ENCODE measurements around the gene KLHDC10.

KLHDC10 gene

DNA sequence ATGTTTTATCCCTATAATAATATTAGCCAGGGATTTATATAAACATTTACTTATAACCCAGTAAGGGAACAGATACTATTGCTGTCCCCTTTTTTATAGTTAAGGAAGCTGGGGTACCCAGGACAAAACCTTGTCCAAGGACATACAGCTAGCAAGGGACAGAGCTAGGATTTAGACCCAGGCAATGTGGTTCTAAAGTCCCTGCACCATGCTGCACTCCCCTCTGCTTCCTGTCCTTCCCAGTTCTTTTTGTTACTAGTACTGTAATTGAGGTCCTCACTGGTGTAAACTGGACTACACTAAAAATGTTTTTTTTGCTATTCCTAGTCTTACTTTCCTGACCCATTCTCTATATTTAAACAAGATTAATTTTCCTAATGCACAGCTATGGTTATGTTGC is 16.6 kb downstream of the KLHDC10 start:
- no peak overlapping the region for H3K4me3 ChIP-seq (ENCODE audit: low read depth in 1 of 2, low read length in 1 of 2)
- H3K4me1 ChIP-seq (ENCODE audit: control insufficient read depth in 1 of 2, insufficient read depth in 1 of 2, low read depth in 1 of 2, low read length in 1 of 2): no peaks in the 10 kb centered on the region
- H3K27me3 ChIP-seq: no peaks in the 10 kb centered on the region
- no peaks in the 10 kb centered on the region for H3K36me3 ChIP-seq
- no peak overlapping the region for H3K27ac ChIP-seq
- H3K9me3 ChIP-seq: no peaks in the 10 kb centered on the region
- TF ChIP-seq, protein P1, sequence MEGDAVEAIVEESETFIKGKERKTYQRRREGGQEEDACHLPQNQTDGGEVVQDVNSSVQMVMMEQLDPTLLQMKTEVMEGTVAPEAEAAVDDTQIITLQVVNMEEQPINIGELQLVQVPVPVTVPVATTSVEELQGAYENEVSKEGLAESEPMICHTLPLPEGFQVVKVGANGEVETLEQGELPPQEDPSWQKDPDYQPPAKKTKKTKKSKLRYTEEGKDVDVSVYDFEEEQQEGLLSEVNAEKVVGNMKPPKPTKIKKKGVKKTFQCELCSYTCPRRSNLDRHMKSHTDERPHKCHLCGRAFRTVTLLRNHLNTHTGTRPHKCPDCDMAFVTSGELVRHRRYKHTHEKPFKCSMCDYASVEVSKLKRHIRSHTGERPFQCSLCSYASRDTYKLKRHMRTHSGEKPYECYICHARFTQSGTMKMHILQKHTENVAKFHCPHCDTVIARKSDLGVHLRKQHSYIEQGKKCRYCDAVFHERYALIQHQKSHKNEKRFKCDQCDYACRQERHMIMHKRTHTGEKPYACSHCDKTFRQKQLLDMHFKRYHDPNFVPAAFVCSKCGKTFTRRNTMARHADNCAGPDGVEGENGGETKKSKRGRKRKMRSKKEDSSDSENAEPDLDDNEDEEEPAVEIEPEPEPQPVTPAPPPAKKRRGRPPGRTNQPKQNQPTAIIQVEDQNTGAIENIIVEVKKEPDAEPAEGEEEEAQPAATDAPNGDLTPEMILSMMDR (IDR thresholded peaks at IDR 0.05): no peak

DNA sequence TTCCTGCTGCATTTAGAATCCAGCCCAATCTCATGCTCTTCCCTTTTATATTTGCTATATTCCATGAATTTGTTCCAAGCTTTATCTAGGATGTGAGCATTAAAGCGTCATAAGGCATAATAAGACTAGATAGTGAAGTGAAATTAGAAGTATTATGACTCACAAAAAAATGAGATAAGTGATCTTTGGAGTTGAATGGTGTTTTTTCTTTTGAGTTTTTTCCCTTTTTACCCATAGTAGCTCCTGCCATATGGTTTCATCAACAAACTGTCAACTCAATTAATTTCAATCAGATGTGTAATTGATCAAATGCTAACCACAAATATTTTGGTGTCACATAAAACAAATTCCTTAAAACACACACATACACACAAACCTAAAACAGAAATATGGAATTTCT is 17.0 kb downstream of the KLHDC10 start:
- H3K9me3 ChIP-seq: no peaks in the 10 kb centered on the region
- no peaks in the 10 kb centered on the region for H3K36me3 ChIP-seq
- H3K4me3 ChIP-seq (ENCODE audit: low read depth in 1 of 2, low read length in 1 of 2): no peak overlapping the region
- no peak overlapping the region for H3K27ac ChIP-seq
- no peaks in the 10 kb centered on the region for H3K4me1 ChIP-seq (ENCODE audit: control insufficient read depth in 1 of 2, insufficient read depth in 1 of 2, low read depth in 1 of 2, low read length in 1 of 2)
- TF ChIP-seq, protein P1 (IDR thresholded peaks at IDR 0.05): no peak
- no peaks in the 10 kb centered on the region for H3K27me3 ChIP-seq

DNA sequence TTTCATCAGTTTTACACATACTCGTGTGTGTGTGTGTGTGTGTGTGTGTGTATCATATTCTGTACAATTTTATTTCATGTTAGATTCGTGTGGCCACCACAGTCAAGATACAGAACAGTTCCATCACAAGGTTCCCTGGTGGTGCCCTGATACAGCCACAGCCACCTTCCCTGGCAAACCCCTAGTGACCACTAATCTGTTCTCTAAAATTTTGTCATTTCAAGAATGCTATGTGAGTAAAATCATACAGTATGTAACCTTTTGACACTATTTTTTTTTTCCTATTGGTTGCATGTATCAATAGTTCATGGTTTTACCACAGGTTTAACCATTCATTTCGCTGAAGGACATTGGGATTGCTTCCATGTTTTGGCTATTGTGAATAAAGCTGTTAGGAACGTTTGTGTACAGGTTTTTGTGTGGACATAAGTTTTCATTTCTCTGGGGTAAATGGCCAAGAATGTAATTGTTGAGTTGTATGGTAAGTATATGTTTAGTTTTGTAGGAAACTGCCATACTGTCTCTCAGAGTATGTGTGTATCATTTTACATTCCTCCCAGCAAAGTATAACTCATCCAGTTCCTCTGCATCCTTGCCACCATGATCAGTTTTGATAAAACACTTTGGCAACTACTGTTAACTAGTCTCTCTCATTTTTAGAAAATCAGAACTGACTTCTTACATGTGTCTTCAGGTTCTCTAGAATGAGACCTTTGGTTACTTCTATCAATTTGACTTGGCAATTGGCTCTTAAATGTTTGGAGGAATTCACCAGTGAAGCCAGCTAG is 20.6 kb downstream of the KLHDC10 start:
- Histone ChIP-seq H3K36me3 (no peaks in the 10 kb centered on the region), H3K4me3 (ENCODE audit: low read depth in 1 of 2, low read length in 1 of 2) (no peak overlapping the region), H3K4me1 (ENCODE audit: control insufficient read depth in 1 of 2, insufficient read depth in 1 of 2, low read depth in 1 of 2, low read length in 1 of 2) (no peaks in the 10 kb centered on the region), H3K9me3 (no peaks in the 10 kb centered on the region), H3K27ac (no peak overlapping the region), H3K27me3 (no peaks in the 10 kb centered on the region)
- TF ChIP-seq, protein P1 (IDR thresholded peaks at IDR 0.05): no peak

DNA sequence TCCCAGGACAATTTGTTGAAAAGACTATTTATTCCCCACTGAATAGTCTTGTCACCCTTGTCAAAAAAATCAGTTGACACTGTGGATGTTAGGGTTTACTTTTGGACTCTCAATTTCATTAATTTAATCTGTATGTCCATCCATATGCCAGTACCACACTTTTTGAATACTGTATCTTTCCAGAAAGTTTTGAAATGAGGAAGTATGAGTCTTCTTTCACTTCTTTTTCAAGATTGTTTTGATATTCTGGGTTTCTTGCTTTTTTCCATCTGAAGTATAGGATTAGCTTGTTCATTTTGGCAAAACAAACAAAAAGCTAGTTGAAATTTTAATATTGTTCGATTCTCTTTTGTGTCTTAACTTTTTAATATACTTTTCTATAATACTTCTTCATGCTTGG is 21.7 kb downstream of the KLHDC10 start:
- TF ChIP-seq, protein P1 (IDR thresholded peaks at IDR 0.05): no peak
- H3K27me3 ChIP-seq: no peaks in the 10 kb centered on the region
- no peak overlapping the region for H3K4me3 ChIP-seq (ENCODE audit: low read depth in 1 of 2, low read length in 1 of 2)
- no peaks in the 10 kb centered on the region for H3K4me1 ChIP-seq (ENCODE audit: control insufficient read depth in 1 of 2, insufficient read depth in 1 of 2, low read depth in 1 of 2, low read length in 1 of 2)
- no peaks in the 10 kb centered on the region for H3K36me3 ChIP-seq
- no peaks in the 10 kb centered on the region for H3K9me3 ChIP-seq
- H3K27ac ChIP-seq: no peak overlapping the region

DNA sequence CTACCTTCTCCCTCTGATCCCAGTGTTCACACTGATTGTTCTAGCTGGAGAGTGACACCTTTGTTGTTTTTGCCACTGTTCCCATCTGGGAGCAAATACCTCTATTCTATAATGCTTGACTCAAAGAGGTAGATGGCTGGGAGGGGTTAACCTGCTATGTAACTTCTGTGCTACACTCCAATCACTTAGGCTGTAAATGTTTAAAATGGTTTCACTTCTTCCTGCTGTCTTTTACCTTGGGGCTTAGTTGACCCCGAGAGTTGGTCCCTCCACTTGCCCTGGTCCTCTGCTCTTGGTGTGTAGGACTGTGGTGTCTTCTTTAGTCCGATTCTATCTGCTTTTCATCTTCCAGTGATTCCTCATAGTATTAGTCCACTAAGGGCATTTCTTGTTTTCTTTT is 22.3 kb downstream of the KLHDC10 start:
- Histone ChIP-seq H3K27me3 (no peaks in the 10 kb centered on the region), H3K9me3 (no peaks in the 10 kb centered on the region), H3K4me1 (ENCODE audit: control insufficient read depth in 1 of 2, insufficient read depth in 1 of 2, low read depth in 1 of 2, low read length in 1 of 2) (no peaks in the 10 kb centered on the region), H3K27ac (no peak overlapping the region), H3K36me3 (no peaks in the 10 kb centered on the region), H3K4me3 (ENCODE audit: low read depth in 1 of 2, low read length in 1 of 2) (no peak overlapping the region)
- TF ChIP-seq, protein P1 (IDR thresholded peaks at IDR 0.05): no peak
